Testis (tissue), 3 donors: ENCODE results near the gene PERM1. TPM values are rescaled to one million over a fixed set of nuclear protein-coding genes. Genes with fewer than 3 reads are reported as not detected.

Experiments used
- DNase-seq: peaks from one replicate; pipeline ENCODE4 v3.0.0-alpha.2; 2019
- H3K27ac ChIP-seq, 2 donors: fragments of 200-600 bp; sonication (generic); one replicate each; pipeline ENCODE4 v1.5.1; 2019
- H3K27me3 ChIP-seq: fragments of 200-600 bp; sonication (generic); one replicate; pipeline ENCODE4 v1.5.1; 2019
- H3K36me3 ChIP-seq: fragments of 200-600 bp; sonication (generic); one replicate; pipeline ENCODE4 v1.5.1; 2017; ENCODE audit warnings: low read depth; ENCODE audit errors: missing control alignments
- H3K4me1 ChIP-seq: fragments of 200-600 bp; sonication (generic); one replicate; pipeline ENCODE4 v1.5.1; 2019
- H3K4me3 ChIP-seq, 2 donors: fragments of 200-600 bp; sonication (generic); one replicate each; pipeline ENCODE4 v1.5.1; 2017 to 2019
- H3K9me3 ChIP-seq: fragments of 200-600 bp; sonication (generic); one replicate; pipeline ENCODE4 v1.5.1; 2017
- CTCF ChIP-seq, 3 experiments: fragments of 450-650 bp in 2 of 3; fragments of 200-600 bp in 1 of 3; sonication (generic) in 1 of 3; IDR thresholded peaks; one replicate each; pipeline ENCODE4 v1.5.1; 2016 to 2019; ENCODE audit warnings: antibody characterized with exemption in 3 of 3, mild to moderate bottlenecking in 2 of 3, moderate library complexity in 1 of 3
- POLR2A ChIP-seq: fragments of 450-650 bp; IDR thresholded peaks from one replicate; pipeline ENCODE4 v1.6.1; 2017; ENCODE audit warnings: antibody characterized with exemption, mild to moderate bottlenecking, moderate library complexity
- WGBS, 2 donors: methylation state at CpG; one replicate each; pipeline ENCODE4 v1.1.5; 2018; 5-methylcytosine and 5-hydroxymethylcytosine counted together
- intact Hi-C: fragments of 100-400 bp; cut with DNase I; formaldehyde crosslinking; loops from one replicate; pipeline ENCODE4 v1.15.1; 2023; ENCODE audit warnings: low total_unique reads
- polyA plus RNA-seq: library from polyadenylated mRNA; stranded (reverse); fragments of 350-450 nt; fragmentation: Illumina TruSeq; extraction: RNeasy Lipid Tissue Mini Kit (QIAGEN cat#74804); gene quantifications from one replicate; pipeline ENCODE4 v1.2.3, GENCODE V29; 2014; ENCODE audit warnings: low read depth, low replicate concordance; ENCODE audit not compliant: insufficient read depth
- total RNA-seq, 2 donors: library from RNA; depleted of rRNA; stranded (reverse); fragments of >200 nt; gene quantifications; one replicate each; pipeline ENCODE4 v1.2.3, GENCODE V29; 2016

PERM1 gene
- total and polyA plus RNA-seq, 3 donors from 2014 or later: 0.65 to 4.9 (median 3.2) TPM

GRCh38 chr1:938711-939489 is 43.0 kb downstream of the PERM1 start:
- 86% methylated on average over 30 of the region's 30 CpGs; no CpG with 5 or more reads in 1 of the 2 donors for WGBS, 2 donors
- Histone ChIP-seq H3K4me1 (peaks cover 31% of the 10 kb centered on the region), H3K36me3 (no peaks in the 10 kb centered on the region), H3K27ac (no peak overlapping the region), H3K27me3 (no peaks in the 10 kb centered on the region), H3K4me3 (no peak overlapping the region), H3K9me3 (no peaks in the 10 kb centered on the region)
- DNase-seq: no peak
- intact Hi-C loops: no loop called here
- TF ChIP-seq CTCF (IDR thresholded peaks at IDR 0.05) (no peak), POLR2A (no peak)

DNA sequence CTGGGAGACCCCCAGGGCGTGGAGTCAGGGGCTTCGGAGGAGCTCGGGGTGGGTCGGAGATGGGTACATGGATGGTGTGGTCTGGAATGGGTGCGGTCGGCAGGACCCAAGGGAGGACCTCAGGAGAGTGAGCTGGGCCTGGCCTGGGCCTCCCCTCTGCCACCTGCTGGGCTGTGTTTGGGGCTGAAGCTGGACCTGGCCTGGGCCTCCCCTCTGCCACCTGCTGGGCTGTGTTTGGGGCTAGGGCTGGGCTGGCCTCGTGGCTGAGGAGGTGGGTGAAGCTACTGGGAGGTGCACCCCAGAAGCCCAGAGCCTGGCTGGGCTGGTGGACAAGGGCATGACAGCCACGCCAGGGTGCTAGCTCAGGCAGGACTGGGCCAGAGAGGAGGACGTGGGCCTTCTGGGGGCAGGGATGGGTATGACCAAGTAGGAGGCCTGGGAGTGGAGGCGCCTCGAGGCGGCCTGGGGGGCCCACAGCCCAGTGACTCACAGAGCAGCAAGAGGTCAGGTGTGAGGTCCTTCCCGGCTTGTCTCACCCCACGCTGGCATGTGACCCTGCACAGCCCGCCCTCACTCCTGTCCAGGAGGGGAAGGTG is 43.7 kb downstream of the PERM1 start:
- Histone ChIP-seq H3K4me3 (no peak overlapping the region), H3K36me3 (no peaks in the 10 kb centered on the region), H3K27me3 (no peaks in the 10 kb centered on the region), H3K9me3 (no peaks in the 10 kb centered on the region), H3K4me1 (peaks cover 31% of the 10 kb centered on the region), H3K27ac (no peak overlapping the region)
- TF ChIP-seq POLR2A: no peak
- peak in 2 of 3 experiments; percentile 20 to 38 for TF ChIP-seq CTCF (IDR thresholded peaks at IDR 0.05)
- WGBS, 2 donors: 78 to 79% methylated on average over 13 to 15 of the region's 15 CpGs
- peak; percentile 50 for DNase-seq
- intact Hi-C loops: no loop called here

DNA sequence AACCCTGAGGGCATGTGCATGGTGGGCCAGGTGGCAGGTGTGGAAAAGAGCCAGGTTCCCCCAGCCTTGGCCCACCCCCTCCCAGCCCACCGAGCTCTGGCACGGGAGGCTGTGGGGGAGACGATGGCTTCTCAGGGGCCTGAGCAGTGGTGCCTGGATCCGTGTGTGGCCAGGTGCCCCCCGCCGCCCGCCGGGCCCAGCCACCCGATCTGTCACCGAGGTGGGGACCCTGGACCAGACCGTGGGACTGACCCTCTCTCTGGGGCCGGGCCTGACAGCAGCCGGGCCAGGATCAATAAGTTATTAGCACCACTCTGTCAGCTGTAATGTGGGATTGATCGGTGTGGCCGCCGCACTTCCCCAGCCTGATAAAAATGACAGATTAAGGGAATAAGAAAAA is 44.4 kb downstream of the PERM1 start:
- H3K27me3 ChIP-seq: no peaks in the 10 kb centered on the region
- no peak for DNase-seq
- no peak overlapping the region for H3K4me3 ChIP-seq
- H3K36me3 ChIP-seq: no peaks in the 10 kb centered on the region
- WGBS, 2 donors: 94 to 97% methylated on average over 5 to 16 of the region's 16 CpGs
- peaks cover 27% of the 10 kb centered on the region for H3K4me1 ChIP-seq
- no peak overlapping the region for H3K27ac ChIP-seq
- no peaks in the 10 kb centered on the region for H3K9me3 ChIP-seq
- intact Hi-C loops: no loop called here
- TF ChIP-seq POLR2A (no peak), CTCF (IDR thresholded peaks at IDR 0.05) (no peak)

- TF ChIP-seq CTCF (IDR thresholded peaks at IDR 0.05): no peak
- TF ChIP-seq POLR2A: no peak
- H3K4me1 ChIP-seq: peaks cover 23% of the 10 kb centered on the region
- no peak overlapping the region for H3K27ac ChIP-seq
- WGBS, 2 donors: 80% methylated on average over 22 to 43 of the region's 45 CpGs
- intact Hi-C loops: no loop called here
- H3K36me3 ChIP-seq: no peaks in the 10 kb centered on the region
- no peaks in the 10 kb centered on the region for H3K27me3 ChIP-seq
- no peak overlapping the region for H3K4me3 ChIP-seq
- DNase-seq: no peak
- no peaks in the 10 kb centered on the region for H3K9me3 ChIP-seq
Observed at GRCh38 chr1:936348-937264, 45.3 kb downstream of the PERM1 start.
